ENCODE results near the gene KCNIP4.
"Not testable (repeated sequence)": the region's sequence is repeated elsewhere in the genome, so short reads cannot be mapped to it uniquely, and the experiment has no call there.

KCNIP4 gene

DNA sequence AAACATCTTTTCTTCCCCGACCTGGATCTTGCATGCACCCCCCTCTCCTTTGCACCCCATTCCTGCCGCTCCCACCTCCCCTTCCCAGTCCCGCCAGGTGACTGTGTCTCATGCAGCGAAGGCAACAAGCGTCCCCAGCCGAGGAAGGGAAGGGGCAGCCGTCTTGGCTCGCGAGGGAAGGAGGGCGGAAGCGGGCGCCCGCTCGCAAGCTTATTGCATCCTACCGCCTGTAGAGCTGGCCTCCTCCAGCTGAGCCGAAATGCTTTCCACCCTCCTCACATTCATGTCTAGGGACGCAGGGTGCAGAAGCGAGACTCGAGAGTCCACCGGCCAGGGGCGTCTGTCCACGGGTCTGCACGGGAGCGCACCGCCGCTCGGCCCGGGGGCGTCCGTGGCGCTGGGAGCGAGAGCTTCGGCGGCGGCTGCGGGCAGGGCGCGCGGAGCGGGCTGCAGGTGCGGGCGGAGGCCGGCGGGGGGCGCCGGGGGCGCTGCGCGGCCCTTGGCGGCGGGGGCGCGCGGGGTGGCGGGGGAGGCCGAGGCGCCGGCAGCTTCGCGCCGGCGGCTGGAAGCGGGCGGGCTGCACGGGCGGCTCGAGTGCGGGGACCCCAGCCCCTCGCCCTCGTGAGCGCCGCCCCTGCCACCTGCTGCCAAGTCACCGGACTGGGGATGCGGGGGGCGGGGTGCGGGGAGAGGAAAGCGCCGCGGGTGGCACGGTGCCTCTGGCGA lies at the start of gene KCNIP4:
TSS of gene KCNIP4 (minus strand) at position 426 of the 726 bp plus-strand sequence.
- no peak for DNase-seq

GRCh38 chr4:21996618-21997017 lies 48.0 kb upstream of the KCNIP4 start:
- DNase-seq = not testable (repeated sequence)

GRCh38 chr4:21992330-21992729 lies 43.8 kb upstream of the KCNIP4 start:
- DNase-seq = no peak

DNA sequence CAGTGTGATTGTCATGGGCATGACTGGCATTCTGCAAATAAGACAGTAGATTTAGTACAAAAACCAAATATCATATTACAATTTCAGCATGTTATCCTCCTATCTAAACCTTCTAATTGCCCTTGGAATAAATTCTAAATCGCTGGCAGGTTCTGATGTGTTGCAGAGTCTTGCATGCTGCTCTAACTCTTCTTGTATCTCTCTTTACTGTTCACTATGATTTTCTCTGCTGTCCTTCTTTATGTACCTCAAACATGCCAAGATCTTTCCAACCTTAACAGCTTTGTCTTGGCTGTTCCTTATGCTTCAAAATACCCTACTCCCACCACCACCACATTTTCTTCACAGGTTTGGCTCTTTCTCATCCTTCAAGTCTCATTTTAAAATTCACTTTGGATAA lies 43.0 kb upstream of the KCNIP4 start:
- DNase-seq = no peak

- no peak for DNase-seq
These were observed 42.5 kb upstream of the KCNIP4 start for GRCh38 chr4:21991050-21991449.

DNA sequence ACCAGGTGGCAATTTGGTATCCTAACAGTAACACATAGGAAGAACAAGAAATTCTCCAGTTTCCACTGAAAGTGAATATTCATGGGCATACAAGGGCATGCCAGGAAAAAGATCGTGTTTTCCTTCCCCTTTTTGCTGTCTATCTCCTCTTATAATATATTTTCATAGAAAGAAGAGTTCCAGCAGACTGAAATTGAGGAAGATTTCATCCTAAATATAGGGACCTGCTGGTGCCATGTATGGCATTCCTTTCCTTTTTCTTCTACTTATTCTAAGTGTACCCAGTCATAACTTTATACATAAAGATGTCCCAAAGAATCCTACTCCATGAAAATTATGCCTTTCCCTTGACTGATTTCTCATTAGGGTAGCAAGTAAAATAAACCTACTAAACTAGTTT lies 40.8 kb upstream of the KCNIP4 start:
- no peak for DNase-seq

GRCh38 chr4:21986307-21986706 lies 37.7 kb upstream of the KCNIP4 start:
- DNase-seq = no peak

DNA sequence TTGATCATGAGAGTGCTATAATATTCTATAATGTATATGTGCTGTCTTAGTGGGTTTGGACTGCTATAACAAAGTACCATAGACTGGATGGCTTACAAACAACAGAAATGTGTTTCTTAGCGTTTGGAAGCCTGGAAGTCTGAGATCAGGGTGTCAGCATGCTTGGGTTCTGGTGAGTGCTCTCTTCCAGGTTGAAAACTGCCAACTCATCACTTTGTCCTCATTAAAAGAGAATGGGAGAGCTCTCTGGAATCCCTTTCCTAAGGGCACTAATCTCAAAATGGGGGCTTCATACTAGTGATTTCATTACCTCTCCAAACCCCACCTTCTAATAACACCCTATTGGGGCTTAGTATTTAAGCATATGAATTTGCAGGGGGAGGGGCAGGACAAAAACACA lies 33.5 kb upstream of the KCNIP4 start:
- no peak for DNase-seq

GRCh38 chr4:21979196-21979595 lies 30.6 kb upstream of the KCNIP4 start:
- no peak for DNase-seq

- DNase-seq = no peak
These were observed 27.6 kb upstream of the KCNIP4 start for GRCh38 chr4:21976166-21976565.

DNA sequence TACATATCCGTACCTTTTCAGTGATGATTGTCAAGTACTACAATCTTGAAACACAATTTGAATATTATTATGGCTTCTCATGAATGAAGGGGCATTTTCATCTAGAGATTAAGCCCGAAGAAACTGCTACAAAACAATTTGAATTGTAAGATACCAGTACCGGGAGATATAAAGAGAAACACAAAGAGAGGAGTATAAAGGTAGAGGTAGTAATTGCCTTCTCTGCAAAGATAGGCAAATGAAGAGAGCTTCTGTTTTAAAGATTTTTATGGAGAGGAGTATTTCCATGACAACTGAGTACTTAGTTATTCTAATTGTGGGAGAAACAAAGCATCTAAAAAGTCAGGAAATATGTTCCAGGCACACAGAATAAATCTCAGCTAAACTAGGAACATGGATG lies 25.3 kb upstream of the KCNIP4 start:
- no peak for DNase-seq

DNA sequence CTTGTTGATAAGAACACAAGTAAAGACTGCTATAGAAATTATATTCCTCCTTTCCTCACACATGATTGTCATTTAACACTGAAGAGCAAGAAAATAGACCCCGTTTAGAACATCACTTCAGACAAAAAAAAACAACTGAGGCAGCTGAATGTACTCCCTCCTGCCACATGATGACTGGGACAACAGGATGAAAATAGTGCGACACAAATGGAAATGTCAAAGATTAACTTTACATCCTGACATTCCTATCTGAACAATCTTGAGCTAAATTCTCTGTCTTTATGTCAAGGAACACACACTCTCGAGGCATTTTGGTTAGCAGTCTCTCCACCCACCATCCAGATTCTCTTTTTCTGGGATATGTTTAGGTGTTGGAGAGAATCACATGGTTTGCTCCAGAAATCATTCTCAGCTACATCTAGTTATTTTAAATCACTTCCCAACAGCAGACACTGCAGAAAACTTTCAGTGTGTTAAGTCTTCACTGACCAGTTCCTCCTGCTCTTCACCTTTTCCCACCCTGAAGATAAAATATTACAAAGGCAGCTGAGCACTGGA lies 16.3 kb upstream of the KCNIP4 start:
- no peak for DNase-seq

GRCh38 chr4:21962691-21963090 lies 14.1 kb upstream of the KCNIP4 start:
- no peak for DNase-seq

DNA sequence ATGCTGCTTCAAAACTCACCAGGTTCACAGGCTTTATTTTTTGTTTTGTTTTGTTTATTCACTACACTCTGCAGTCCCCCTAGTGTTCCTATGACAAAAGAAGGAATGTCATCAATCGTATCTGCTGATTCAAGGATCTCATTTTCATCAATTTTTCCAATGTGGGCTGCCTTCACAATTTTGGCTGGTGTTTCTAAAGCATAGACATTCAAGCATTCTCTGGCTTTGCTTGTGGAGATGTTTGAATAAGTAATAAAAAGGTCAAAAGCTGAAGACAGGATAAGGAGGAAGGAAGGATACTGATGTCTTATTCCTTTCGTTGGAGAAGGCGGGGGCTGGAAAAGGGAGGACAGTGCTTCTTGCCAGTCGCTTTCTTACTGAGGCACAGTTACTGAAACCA lies 12.2 kb upstream of the KCNIP4 start:
- no peak for DNase-seq

GRCh38 chr4:21954916-21955315 lies 6.3 kb upstream of the KCNIP4 start:
- no peak for DNase-seq

DNA sequence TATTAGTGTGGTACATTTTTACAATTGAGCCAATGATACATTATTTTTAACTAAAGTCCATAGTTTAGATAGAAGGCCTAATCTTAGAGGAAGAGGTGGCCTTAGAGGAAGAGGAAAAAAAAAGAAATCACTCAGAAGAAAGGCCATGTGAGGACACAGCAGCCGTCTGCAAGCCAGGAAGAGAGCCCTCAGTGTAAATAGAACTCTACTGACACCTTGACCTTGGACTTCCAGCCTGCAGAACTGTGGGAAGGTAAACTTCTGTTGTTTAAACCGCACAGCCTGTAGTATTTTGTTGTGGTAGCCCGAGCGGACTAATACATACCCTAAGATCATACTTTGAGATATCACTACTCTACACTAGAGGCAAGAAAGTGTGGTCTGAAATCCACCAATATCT lies 5.1 kb upstream of the KCNIP4 start:
- DNase-seq = no peak

GRCh38 chr4:21952549-21952948 lies 4.0 kb upstream of the KCNIP4 start:
- no peak for DNase-seq

GRCh38 chr4:21949073-21949457 lies 493 bp upstream of the KCNIP4 start:
- no peak for DNase-seq

- no peak for DNase-seq
These were observed 703 bp downstream of the KCNIP4 start for GRCh38 chr4:21947791-21948346.

DNA sequence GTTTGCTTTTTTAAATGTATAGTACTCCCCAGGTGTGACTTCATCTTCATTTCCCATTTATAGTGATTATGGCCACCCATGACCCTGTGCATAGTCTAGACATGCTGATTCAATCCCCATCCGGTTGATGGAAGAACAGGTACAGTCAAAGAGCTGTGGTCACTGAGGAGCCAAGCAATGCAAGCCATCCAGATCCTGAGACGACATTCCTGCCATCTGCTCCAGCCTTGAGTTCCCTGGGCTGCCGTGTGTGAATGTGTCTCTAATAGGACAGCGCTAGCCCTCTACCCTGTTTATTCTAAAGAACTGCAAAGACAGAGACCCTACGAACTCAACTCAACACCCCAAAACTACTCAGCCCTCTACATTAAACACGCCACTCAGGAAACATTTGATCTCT lies 1.7 kb downstream of the KCNIP4 start:
- DNase-seq = no peak

DNA sequence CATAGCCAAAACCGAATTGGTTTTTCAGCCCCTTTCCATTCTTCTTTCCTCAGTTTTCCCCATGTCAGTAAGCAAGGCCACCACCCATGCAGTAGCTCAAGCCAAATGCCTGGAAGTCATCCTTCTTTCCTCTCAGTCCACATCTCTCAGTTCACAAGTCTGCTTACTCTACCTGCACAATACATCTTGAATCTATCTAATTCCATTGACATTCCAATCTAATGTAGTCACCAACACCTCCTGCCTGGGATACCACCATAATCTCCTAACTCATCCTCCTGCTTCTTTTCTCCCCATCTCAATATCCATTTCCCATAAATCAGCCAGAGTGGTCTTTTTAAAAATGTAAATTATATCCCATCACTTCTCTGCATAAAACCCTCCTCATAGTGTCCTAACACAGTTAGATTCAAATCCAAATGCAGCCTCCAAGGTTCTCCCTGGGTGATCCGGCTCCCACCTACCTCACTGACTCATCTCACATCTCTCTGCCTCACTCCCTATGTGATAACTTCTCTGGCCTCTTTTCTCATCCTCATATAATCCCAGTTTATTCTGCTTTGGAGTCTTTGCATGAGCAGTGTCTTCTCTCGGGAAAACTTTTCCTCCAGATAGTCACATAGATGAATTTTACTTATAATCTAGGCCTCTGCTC lies 26.9 kb downstream of the KCNIP4 start:
- DNase-seq = no peak

- DNase-seq = no peak
These were observed 32.8 kb downstream of the KCNIP4 start for GRCh38 chr4:21915761-21916160.

DNA sequence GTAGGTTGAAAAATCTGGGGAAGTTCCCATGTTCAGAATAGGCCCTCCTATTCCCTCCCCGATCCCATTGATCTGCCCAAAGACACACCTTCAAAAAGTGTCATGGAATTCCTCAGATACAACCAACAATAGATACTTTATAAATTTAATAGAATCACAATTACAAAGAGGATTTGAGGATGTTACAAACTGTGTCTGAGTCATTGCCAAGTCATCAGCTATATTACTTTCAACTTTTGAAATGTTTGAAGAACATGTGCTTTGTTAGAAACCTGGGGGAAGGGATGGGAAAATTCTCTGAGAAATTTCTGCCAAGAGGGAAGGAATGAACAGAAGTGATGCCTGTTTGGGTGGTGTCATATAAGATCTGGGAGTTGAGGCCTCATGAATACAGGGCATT lies 46.7 kb downstream of the KCNIP4 start:
- DNase-seq = no peak

DNA sequence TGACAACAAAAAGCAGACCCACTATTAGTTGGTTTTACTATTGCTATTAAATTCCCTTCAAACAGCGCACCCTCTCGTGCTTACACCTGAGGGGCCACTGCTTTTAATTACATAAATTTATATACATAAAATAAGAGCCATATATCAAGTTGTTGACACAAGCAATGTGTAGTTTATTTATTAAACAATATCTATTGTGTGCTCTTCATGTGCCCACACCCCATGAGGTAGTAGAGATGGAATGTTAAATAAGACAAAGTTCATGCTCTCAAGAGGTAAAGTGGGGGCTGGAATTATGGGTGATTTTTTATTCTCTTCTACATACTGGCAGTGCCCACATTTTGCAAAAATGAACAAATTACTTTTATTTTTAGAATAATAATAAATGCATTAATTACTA lies 47.3 kb downstream of the KCNIP4 start:
- DNase-seq = no peak

Data from activated CD4-positive, CD25-positive, alpha-beta regulatory T cell (primary cell).